ENCODE results near the gene GIMD1. TPM values are rescaled to one million over a fixed set of nuclear protein-coding genes. Genes with fewer than 3 reads are reported as not detected.
"Not testable (repeated sequence)": the region's sequence is repeated elsewhere in the genome, so short reads cannot be mapped to it uniquely, and the experiment has no call there.

Gene GIMD1
- total and polyA plus RNA-seq, 7 donors = not detected

DNA sequence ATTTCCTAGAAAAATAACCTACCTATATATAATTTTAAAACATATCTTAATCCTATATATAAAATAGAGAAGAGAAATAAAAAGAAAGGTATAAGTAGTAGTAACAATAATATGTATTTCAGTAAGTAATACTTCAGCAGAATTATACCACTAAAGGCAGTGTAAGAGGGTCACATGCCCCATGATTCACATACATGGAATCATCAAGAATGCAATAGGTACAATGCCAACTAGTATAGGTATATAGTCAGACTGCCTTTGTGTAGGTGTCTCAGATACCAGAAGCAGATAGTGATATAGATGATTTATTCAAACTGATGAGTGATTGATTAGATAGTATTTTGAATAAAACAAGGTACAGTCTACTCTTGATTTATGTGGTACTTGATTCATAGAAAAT, 42.8 kb downstream of the GIMD1 start:
- peaks cover 0 to 65% (median 18%) of the 10 kb centered on the region in 4 donors for H3K36me3 ChIP-seq
- DNase-seq = no peak
- TF ChIP-seq POLR2AphosphoS5 (IDR thresholded peaks at IDR 0.05) (no peak), EP300 (IDR thresholded peaks at IDR 0.05) (no peak), POLR2A (IDR thresholded peaks at IDR 0.05) (no peak)
- TF ChIP-seq, protein P1, sequence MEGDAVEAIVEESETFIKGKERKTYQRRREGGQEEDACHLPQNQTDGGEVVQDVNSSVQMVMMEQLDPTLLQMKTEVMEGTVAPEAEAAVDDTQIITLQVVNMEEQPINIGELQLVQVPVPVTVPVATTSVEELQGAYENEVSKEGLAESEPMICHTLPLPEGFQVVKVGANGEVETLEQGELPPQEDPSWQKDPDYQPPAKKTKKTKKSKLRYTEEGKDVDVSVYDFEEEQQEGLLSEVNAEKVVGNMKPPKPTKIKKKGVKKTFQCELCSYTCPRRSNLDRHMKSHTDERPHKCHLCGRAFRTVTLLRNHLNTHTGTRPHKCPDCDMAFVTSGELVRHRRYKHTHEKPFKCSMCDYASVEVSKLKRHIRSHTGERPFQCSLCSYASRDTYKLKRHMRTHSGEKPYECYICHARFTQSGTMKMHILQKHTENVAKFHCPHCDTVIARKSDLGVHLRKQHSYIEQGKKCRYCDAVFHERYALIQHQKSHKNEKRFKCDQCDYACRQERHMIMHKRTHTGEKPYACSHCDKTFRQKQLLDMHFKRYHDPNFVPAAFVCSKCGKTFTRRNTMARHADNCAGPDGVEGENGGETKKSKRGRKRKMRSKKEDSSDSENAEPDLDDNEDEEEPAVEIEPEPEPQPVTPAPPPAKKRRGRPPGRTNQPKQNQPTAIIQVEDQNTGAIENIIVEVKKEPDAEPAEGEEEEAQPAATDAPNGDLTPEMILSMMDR (IDR thresholded peaks at IDR 0.05) = no peak

DNA sequence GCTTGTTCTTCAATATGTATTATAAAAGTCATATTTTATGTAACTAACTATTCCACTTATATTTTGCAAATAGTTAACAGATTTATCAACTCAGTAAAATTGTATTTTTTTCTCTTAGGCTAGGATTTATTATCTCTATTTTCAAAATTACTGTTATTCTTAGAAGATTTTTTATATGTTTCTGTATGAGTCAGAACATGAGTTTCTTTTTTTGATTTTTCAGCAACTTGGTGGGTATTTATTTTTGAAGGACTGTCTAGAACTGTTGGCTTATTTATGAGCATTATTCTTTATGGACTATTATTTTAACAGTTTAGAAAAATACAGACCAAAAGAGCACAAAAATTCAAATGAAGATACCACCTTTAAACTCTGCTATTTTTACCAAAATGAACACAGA, 45.5 kb downstream of the GIMD1 start:
- H3K27ac ChIP-seq = no peak overlapping the region
- intact Hi-C loops (cut with DNase I) = no loop called here
- H3K4me3 ChIP-seq = no peak overlapping the region
- no peak for TF ChIP-seq POLR2A (IDR thresholded peaks at IDR 0.05)
- TF ChIP-seq EP300 (IDR thresholded peaks at IDR 0.05) = no peak
- TF ChIP-seq, protein P1 (IDR thresholded peaks at IDR 0.05) = no peak
- TF ChIP-seq POLR2AphosphoS5 (IDR thresholded peaks at IDR 0.05) = no peak
- no peak for DNase-seq
- H3K9me3 ChIP-seq = no peaks in the 10 kb centered on the region
- peaks cover 0 to 16% (median 3%) of the 10 kb centered on the region in 4 donors for H3K4me1 ChIP-seq
- no peaks in the 10 kb centered on the region for H3K27me3 ChIP-seq
- peaks cover 0 to 38% (median 13%) of the 10 kb centered on the region in 4 donors for H3K36me3 ChIP-seq

More for the DNA sequence above, 42.8 kb downstream of the GIMD1 start:
- Histone ChIP-seq H3K4me3 (no peak overlapping the region), H3K4me1 (no peaks in the 10 kb centered on the region), H3K27me3 (no peaks in the 10 kb centered on the region), H3K9me3 (no peaks in the 10 kb centered on the region), H3K27ac (no peak overlapping the region)
- intact Hi-C loops (cut with DNase I) = no loop called here

DNA sequence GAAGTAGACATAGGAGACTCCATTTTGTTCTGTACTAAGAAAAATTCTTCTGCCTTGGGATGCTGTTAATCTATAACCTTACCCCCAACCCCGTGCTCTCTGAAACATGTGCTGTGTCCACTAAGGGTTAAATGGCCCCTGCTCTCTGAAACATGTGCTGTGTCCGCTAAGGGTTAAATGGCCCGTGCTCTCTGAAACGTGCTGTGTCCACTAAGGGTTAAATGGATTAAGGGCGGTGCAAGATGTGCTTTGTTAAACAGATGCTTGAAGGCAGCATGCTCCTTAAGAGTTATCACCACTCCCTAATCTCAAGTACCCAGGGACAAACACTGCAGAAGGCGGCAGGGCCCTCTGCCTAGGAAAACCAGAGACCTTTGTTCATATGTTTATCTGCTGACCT, 46.8 kb downstream of the GIMD1 start:
- H3K9me3 ChIP-seq; H3K4me3 ChIP-seq; H3K27me3 ChIP-seq; H3K27ac ChIP-seq; DNase-seq; intact Hi-C loops (cut with DNase I): not testable (repeated sequence)
- Histone ChIP-seq H3K36me3 (peaks cover 0 to 25% (median 2%) of the 10 kb centered on the region in 4 donors), H3K4me1 (peaks cover 0 to 28% (median 16%) of the 10 kb centered on the region in 4 donors)
- WGBS, 2 donors = 79 to 81% methylated on average over 6 of the region's 6 CpGs

DNA sequence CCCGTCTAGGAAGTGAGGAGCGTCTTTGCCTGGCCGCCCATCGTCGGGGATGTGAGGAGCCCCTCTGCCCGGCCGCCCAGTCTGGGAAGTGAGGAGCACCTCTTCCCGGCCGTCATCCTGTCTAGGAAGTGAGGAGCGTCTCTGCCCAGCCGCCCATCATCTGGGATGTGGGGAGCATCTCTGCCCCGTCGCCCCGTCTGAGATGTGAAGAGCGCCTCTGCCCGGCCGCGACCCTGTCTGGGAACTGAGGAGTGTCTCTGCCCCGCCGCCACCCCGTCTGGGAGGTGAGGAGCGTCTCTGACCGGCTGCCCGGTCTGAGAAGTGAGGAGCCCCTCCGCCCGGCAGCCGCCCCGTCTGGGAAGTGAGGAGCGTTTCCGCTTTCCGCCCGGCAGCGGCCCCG, 47.4 kb downstream of the GIMD1 start:
- DNase-seq; H3K9me3 ChIP-seq; H3K4me3 ChIP-seq; H3K27me3 ChIP-seq; H3K27ac ChIP-seq; intact Hi-C loops (cut with DNase I): not testable (repeated sequence)
- 97% methylated on average over 34 of the region's 34 CpGs for WGBS, 2 donors
- H3K36me3 ChIP-seq = peaks cover 0 to 18% (median 1%) of the 10 kb centered on the region in 4 donors
- peaks cover 0 to 28% (median 17%) of the 10 kb centered on the region in 4 donors for H3K4me1 ChIP-seq

DNA sequence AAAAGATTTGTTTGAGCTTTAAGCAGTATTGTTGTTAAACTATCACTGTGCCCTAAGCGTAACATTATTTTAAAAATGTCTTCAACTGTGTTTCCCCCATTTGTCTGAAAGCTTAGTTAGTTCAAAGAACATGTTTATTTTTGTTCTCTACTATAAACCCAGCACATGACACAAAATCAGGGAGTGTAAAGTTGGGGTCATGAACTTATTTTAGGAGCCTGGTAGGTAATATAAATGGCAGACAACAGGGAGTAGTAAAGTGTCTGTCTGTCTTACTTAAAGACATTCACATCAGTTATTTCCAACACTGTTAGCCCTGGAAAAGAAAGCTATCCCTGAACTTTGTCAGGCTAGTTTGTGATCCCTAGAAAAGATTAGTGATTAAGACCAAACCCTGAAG, 48.3 kb downstream of the GIMD1 start:
- TF ChIP-seq POLR2A (IDR thresholded peaks at IDR 0.05) (no peak), EP300 (IDR thresholded peaks at IDR 0.05) (no peak), POLR2AphosphoS5 (IDR thresholded peaks at IDR 0.05) (no peak)
- TF ChIP-seq, protein P1 (IDR thresholded peaks at IDR 0.05) = no peak
- Histone ChIP-seq H3K4me3 (no peak overlapping the region), H3K4me1 (peaks cover 0 to 32% (median 20%) of the 10 kb centered on the region in 4 donors), H3K36me3 (peaks cover 0 to 9% (median 0%) of the 10 kb centered on the region in 4 donors), H3K27me3 (no peaks in the 10 kb centered on the region), H3K27ac (no peak overlapping the region), H3K9me3 (no peaks in the 10 kb centered on the region)
- no peak for DNase-seq
- intact Hi-C loops (cut with DNase I) = no loop called here
- 97 to 100% methylated on average over 1 of the region's 1 CpG for WGBS, 2 donors

DNA sequence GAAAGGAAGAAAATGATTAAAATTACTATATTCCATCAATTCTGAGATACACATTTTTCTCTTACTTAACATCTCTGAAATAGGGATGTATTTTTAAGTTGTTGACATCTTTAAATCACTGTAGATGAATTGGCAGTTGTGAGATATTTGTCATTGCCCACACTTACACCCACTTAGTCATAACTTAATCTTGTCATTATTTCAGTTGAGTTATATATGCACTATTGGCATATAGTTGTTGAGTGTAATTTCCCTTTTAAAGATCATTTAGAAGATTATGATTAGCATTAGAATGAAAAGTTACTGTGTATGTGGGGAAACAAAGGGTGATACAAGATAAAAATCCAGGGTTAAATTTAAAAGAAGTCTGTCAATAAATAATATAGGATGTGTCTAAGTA, 50.1 kb downstream of the GIMD1 start:
- no peak for DNase-seq

More for the DNA sequence above, 50.1 kb downstream of the GIMD1 start:
- Histone ChIP-seq H3K36me3 (peaks cover 0 to 4% (median 0%) of the 10 kb centered on the region in 4 donors), H3K27me3 (no peaks in the 10 kb centered on the region), H3K9me3 (no peaks in the 10 kb centered on the region), H3K4me3 (no peak overlapping the region), H3K4me1 (peaks cover 0 to 43% (median 30%) of the 10 kb centered on the region in 4 donors), H3K27ac (no peak overlapping the region)
- intact Hi-C loops (cut with DNase I) = loop anchor here (10.0 kb wide), 1 partner anchor 1396 kb away; no protein-coding TSS in a partner anchor
- TF ChIP-seq EP300 (IDR thresholded peaks at IDR 0.05) (no peak), POLR2A (IDR thresholded peaks at IDR 0.05) (no peak), POLR2AphosphoS5 (IDR thresholded peaks at IDR 0.05) (no peak)
- TF ChIP-seq, protein P1 (IDR thresholded peaks at IDR 0.05) = no peak
